Measurements from ENCODE around the gene SLC10A7. TPM values are rescaled to one million over a fixed set of nuclear protein-coding genes. Genes with fewer than 3 reads are reported as not detected.

Gene SLC10A7
- total RNA-seq, 2 experiments from 2014 or later: 8.7 to 9.9 TPM

DNA sequence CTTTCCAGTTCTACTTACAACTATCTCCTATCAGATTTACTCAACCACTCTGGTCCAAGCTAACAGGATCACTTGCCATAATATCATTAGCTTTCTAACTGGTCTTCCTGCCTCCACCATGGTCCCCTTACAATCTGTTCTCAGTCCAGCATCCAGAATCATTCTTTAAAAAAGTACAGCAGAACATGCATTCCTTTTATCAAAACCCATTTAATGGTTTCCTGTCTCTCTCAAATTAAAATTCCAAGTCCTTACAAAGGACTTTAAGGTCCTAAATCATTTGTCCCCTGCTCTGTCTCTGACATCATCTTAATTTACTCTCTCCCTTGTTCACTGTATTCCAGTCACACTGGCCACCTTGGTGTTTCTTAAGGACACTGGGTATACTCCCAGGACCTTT lies 202.8 kb downstream of the SLC10A7 start:
- no peaks in the 10 kb centered on the region for H3K4me1 ChIP-seq (ENCODE audit: insufficient read depth, low read length)
- H3K4me3 Mint-ChIP-seq: no peak overlapping the region
- H3K27ac Mint-ChIP-seq: no peak overlapping the region
- H3K4me3 ChIP-seq (ENCODE audit: low read length): no peak overlapping the region
- no peaks in the 10 kb centered on the region for H3K9me3 ChIP-seq (ENCODE audit: control insufficient read depth in 1 of 2, insufficient read depth in 1 of 2, low read length in 2 of 2)
- ChIA-PET CTCF (no interaction called here), POLR2A (no interaction called here)
- intact Hi-C loops (cut with DNase I, micrococcal nuclease): no loop called here
- no peaks in the 10 kb centered on the region for H3K27me3 ChIP-seq (ENCODE audit: control insufficient read depth in 1 of 2, insufficient read depth in 2 of 2, low read length in 2 of 2)
- peaks cover 17% of the 10 kb centered on the region for H3K36me3 Mint-ChIP-seq (ENCODE audit: low read depth)
- no peaks in the 10 kb centered on the region for H3K27me3 Mint-ChIP-seq
- TF ChIP-seq, protein P1, sequence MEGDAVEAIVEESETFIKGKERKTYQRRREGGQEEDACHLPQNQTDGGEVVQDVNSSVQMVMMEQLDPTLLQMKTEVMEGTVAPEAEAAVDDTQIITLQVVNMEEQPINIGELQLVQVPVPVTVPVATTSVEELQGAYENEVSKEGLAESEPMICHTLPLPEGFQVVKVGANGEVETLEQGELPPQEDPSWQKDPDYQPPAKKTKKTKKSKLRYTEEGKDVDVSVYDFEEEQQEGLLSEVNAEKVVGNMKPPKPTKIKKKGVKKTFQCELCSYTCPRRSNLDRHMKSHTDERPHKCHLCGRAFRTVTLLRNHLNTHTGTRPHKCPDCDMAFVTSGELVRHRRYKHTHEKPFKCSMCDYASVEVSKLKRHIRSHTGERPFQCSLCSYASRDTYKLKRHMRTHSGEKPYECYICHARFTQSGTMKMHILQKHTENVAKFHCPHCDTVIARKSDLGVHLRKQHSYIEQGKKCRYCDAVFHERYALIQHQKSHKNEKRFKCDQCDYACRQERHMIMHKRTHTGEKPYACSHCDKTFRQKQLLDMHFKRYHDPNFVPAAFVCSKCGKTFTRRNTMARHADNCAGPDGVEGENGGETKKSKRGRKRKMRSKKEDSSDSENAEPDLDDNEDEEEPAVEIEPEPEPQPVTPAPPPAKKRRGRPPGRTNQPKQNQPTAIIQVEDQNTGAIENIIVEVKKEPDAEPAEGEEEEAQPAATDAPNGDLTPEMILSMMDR (IDR thresholded peaks at IDR 0.05): no peak
- H3K4me1 Mint-ChIP-seq (ENCODE audit: low read depth): no peaks in the 10 kb centered on the region
- DNase-seq: no peak
- ATAC-seq (ENCODE audit: poor library complexity): no peak
- no peaks in the 10 kb centered on the region for H3K9me3 Mint-ChIP-seq
- H3K27ac ChIP-seq (ENCODE audit: low read depth in 1 of 2, low read length in 2 of 2): no peak overlapping the region
- no peaks in the 10 kb centered on the region for H3K36me3 ChIP-seq (ENCODE audit: insufficient read depth, low read length)

DNA sequence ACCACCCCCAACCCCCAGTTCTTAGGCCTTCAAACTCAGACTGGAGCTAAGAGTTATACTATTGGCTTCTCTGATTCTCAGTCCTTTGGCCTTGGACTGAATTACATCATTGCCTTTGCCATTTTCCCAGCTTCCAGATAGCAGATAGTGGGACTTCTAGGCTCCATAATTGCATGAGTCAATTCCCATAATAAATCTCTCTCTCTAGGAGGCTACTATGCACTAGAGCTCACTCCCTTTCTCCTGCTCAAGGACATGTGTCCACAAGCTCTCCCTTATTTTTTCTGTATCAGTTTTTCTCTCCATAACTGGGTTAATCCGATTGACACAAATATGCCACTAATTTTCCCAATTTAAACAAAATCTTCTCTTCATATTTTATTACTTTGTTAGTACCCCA lies 204.0 kb downstream of the SLC10A7 start:
- H3K4me1 ChIP-seq (ENCODE audit: insufficient read depth, low read length): no peaks in the 10 kb centered on the region
- H3K27me3 ChIP-seq (ENCODE audit: control insufficient read depth in 1 of 2, insufficient read depth in 2 of 2, low read length in 2 of 2): no peaks in the 10 kb centered on the region
- Mint-ChIP-seq H3K27ac (no peak overlapping the region), H3K9me3 (no peaks in the 10 kb centered on the region), H3K4me3 (no peak overlapping the region), H3K4me1 (ENCODE audit: low read depth) (no peaks in the 10 kb centered on the region), H3K36me3 (ENCODE audit: low read depth) (peaks cover 6% of the 10 kb centered on the region), H3K27me3 (no peaks in the 10 kb centered on the region)
- H3K9me3 ChIP-seq (ENCODE audit: control insufficient read depth in 1 of 2, insufficient read depth in 1 of 2, low read length in 2 of 2): no peaks in the 10 kb centered on the region
- DNase-seq: no peak
- TF ChIP-seq, protein P1 (IDR thresholded peaks at IDR 0.05): no peak
- ChIA-PET POLR2A (no interaction called here), CTCF (no interaction called here)
- H3K4me3 ChIP-seq (ENCODE audit: low read length): no peak overlapping the region
- no peak for ATAC-seq (ENCODE audit: poor library complexity)
- intact Hi-C loops (cut with DNase I, micrococcal nuclease): no loop called here
- H3K27ac ChIP-seq (ENCODE audit: low read depth in 1 of 2, low read length in 2 of 2): no peak overlapping the region
- no peaks in the 10 kb centered on the region for H3K36me3 ChIP-seq (ENCODE audit: insufficient read depth, low read length)

DNA sequence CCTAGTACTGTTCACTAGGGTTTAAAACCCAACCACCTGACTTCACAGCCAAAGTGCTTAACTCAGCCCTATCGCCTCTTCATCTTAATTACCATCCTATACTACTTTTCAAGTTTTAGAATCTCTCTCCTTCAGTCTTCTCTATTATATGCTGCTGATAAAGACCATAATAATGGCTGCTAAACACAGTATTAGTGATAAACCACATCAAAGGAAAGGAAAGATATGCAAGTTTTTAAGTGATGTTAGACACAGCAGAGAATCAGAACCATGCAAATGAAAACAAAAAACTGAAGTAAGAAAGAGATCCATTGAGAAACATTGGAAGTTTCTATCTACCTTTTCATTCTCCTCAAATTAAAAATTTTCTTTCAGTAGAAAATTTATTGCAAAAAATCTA lies 206.6 kb downstream of the SLC10A7 start:
- ATAC-seq (ENCODE audit: poor library complexity) (no peak), DNase-seq (no peak)
- TF ChIP-seq, protein P1 (IDR thresholded peaks at IDR 0.05): no peak
- H3K27me3 Mint-ChIP-seq: no peaks in the 10 kb centered on the region
- no peaks in the 10 kb centered on the region for H3K9me3 Mint-ChIP-seq
- CTCF ChIA-PET: interaction anchor here (0.5 kb wide), 1 partner anchor 100 kb away, joined by 4 read pairs; no protein-coding TSS in a partner anchor
- intact Hi-C loops (cut with DNase I, micrococcal nuclease): no loop called here
- no peaks in the 10 kb centered on the region for H3K36me3 Mint-ChIP-seq (ENCODE audit: low read depth)
- no peaks in the 10 kb centered on the region for H3K36me3 ChIP-seq (ENCODE audit: insufficient read depth, low read length)
- H3K27ac Mint-ChIP-seq: no peak overlapping the region
- no peak overlapping the region for H3K4me3 Mint-ChIP-seq
- no peaks in the 10 kb centered on the region for H3K27me3 ChIP-seq (ENCODE audit: control insufficient read depth in 1 of 2, insufficient read depth in 2 of 2, low read length in 2 of 2)
- H3K9me3 ChIP-seq (ENCODE audit: control insufficient read depth in 1 of 2, insufficient read depth in 1 of 2, low read length in 2 of 2): no peaks in the 10 kb centered on the region
- POLR2A ChIA-PET: no interaction called here
- H3K27ac ChIP-seq (ENCODE audit: low read depth in 1 of 2, low read length in 2 of 2): no peak overlapping the region
- H3K4me3 ChIP-seq (ENCODE audit: low read length): no peak overlapping the region
- no peaks in the 10 kb centered on the region for H3K4me1 ChIP-seq (ENCODE audit: insufficient read depth, low read length)
- H3K4me1 Mint-ChIP-seq (ENCODE audit: low read depth): no peaks in the 10 kb centered on the region

Measured in CD4-positive, alpha-beta T cell (primary cell).